Measurements from ENCODE around the gene OLFM1.

DNA sequence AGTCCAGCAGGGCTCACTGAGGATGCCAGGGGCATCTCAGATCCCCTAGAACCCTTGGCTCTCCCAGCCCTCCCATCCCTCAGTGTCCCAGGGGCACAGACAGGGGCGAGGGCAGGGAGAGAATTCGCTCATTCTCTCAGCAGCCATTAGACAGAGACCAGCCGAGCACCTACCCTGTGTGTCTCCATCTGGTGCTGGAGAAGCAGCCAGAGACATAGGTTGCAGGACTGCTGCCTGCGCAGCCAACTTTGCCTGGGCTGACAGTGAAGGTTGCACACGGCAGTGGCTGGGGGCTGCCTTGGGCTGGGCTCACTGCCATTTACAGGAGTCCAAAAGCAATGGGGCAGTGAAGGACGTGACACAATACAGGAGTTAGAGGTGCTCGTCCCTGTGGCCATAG is 60.9 kb downstream of the OLFM1 start:
- TF ChIP-seq CTCF (IDR thresholded peaks at IDR 0.05 in 4 of 5, conservative IDR thresholded peaks at IDR 0.05 in 1 of 5) (no peak), POLR2A (IDR thresholded peaks at IDR 0.05) (no peak)

Measured in gastrocnemius medialis (tissue), 4 donors.